K562 (cell line): ENCODE measurements around the gene CHD2.

Experiments
- ARID3A ChIP-seq: IDR thresholded peaks from 2 replicates; pipeline ENCODE4 v1.6.1; 2012; ENCODE audit warnings: low read depth, low read length, improper control_type of control experiment, borderline replicate concordance
- CEBPB ChIP-seq: fragments of 450-650 bp; IDR thresholded peaks from 2 replicates; pipeline ENCODE4 v1.6.1; 2016; ENCODE audit warnings: missing genetic modification characterization, missing compliant biosample characterization
- CREB1 ChIP-seq, 2 experiments: sonication (generic) in 1 of 2; formaldehyde crosslinking in 1 of 2; IDR thresholded peaks; 2 replicates each; pipeline versions ENCODE4 v1.6.1 to v1.8.0; 2012 to 2022; ENCODE audit warnings: inconsistent platforms in 1 of 2, mild to moderate bottlenecking in 1 of 2, missing genetic modification reagents in 1 of 2, moderate library complexity in 1 of 2
- CTBP1 ChIP-seq: fragments of 450-650 bp; IDR thresholded peaks from 2 replicates; pipeline ENCODE4 v1.6.1; 2016; ENCODE audit warnings: borderline replicate concordance
- CTCF ChIP-seq, 3 experiments: IDR thresholded peaks in 2 of 3; conservative IDR thresholded peaks in 1 of 3; 2 replicates each; pipeline ENCODE4 v1.5.1; 2011 to 2012; ENCODE audit warnings: low read length in 3 of 3, mild to moderate bottlenecking in 3 of 3, control low read depth in 2 of 3, improper control_type of control experiment in 1 of 3, inconsistent platforms in 1 of 3, low read depth in 1 of 3, mixed read lengths in 1 of 3, moderate library complexity in 1 of 3; ENCODE audit not compliant: insufficient read depth in 2 of 3
- GABPB1 ChIP-seq: sonication (generic); formaldehyde crosslinking; IDR thresholded peaks from 2 replicates; pipeline ENCODE4 v1.8.0; 2022; ENCODE audit warnings: mild to moderate bottlenecking, missing genetic modification reagents
- HMG20B ChIP-seq: fragments of 250-450 bp; sonication (Bioruptor Pico); IDR thresholded peaks from 2 replicates; pipeline ENCODE4 v1.5.0; 2021; ENCODE audit warnings: mild to moderate bottlenecking
- JUNB ChIP-seq: fragments of 450-650 bp; formaldehyde crosslinking; conservative IDR thresholded peaks from 2 replicates; pipeline ENCODE4 v1.4.0; 2020; ENCODE audit warnings: mild to moderate bottlenecking
- MCM2 ChIP-seq: fragments of 450-650 bp; IDR thresholded peaks from 2 replicates; pipeline ENCODE4 v1.6.1; 2017; ENCODE audit warnings: low read depth, mild to moderate bottlenecking
- MEIS2 ChIP-seq: fragments of 450-650 bp; IDR thresholded peaks from 2 replicates; pipeline ENCODE4 v1.6.1; 2014; ENCODE audit warnings: mild to moderate bottlenecking; ENCODE audit not compliant: partially characterized antibody
- NFATC3 ChIP-seq: fragments of 450-650 bp; IDR thresholded peaks from 2 replicates; pipeline ENCODE4 v1.6.1; 2017; ENCODE audit warnings: mild to moderate bottlenecking
- NFIC ChIP-seq: fragments of 450-650 bp; IDR thresholded peaks from 2 replicates; pipeline ENCODE4 v1.6.1; 2017; ENCODE audit warnings: mild to moderate bottlenecking, inconsistent platforms
- SIX5 ChIP-seq, 2 experiments: IDR thresholded peaks; 2 replicates each; pipeline ENCODE4 v1.6.1; 2011; ENCODE audit warnings: low read length in 2 of 2, borderline replicate concordance in 1 of 2, low read depth in 1 of 2, mild to moderate bottlenecking in 1 of 2, moderate library complexity in 1 of 2; ENCODE audit not compliant: insufficient read depth in 1 of 2
- SNRNP70 ChIP-seq: fragments of 200-400 bp; formaldehyde crosslinking; optimal IDR thresholded peaks from 2 replicates; pipeline ENCODE3; 2017; ENCODE audit warnings: low read depth, low read length

GRCh38 chr15:93028632-93029213, 128.6 kb downstream of the CHD2 start:
- TF ChIP-seq JUNB (CRISPR knock-in tag) (no peak), MCM2 (no peak), ARID3A (no peak), GABPB1 (CRISPR knock-in tag) (no peak), HMG20B (no peak), NFATC3 (no peak), CREB1 (IDR thresholded peaks at IDR 0.05) (no peak), CREB1 (CRISPR knock-in tag; IDR thresholded peaks at IDR 0.05) (no peak), SIX5 (IDR thresholded peaks at IDR 0.05; ENCODE audit: borderline replicate concordance in 1 of 2, insufficient read depth in 1 of 2, low read depth in 1 of 2, low read length in 2 of 2) (no peak), CTCF (IDR thresholded peaks at IDR 0.05 in 2 of 3, conservative IDR thresholded peaks at IDR 0.05 in 1 of 3; ENCODE audit: insufficient read depth in 2 of 3, low read depth in 1 of 3, low read length in 3 of 3) (no peak), NFIC (no peak), CTBP1 (no peak), SNRNP70 (no peak), MEIS2 (no peak), CEBPB (tag) (no peak)
